Ascending aorta (tissue), 2 donors: Measurements from ENCODE around the gene SHANK1. TPM values are rescaled to one million over a fixed set of nuclear protein-coding genes. Genes with fewer than 3 reads are reported as not detected.
"Not testable (repeated sequence)": the region's sequence is repeated elsewhere in the genome, so short reads cannot be mapped to it uniquely, and the experiment has no call there.

Experiments
- DNase-seq, 2 donors: peaks; one replicate each; pipeline ENCODE4 v3.0.0-alpha.2; 2019; ENCODE audit warnings: low spot score in 2 of 2
- H3K27ac ChIP-seq, 2 donors: fragments of 200-600 bp; sonication (generic); one replicate each; pipeline ENCODE4 v1.5.1; 2016 to 2017; ENCODE audit warnings: mild to moderate bottlenecking in 1 of 2
- H3K27me3 ChIP-seq: fragments of 200-600 bp; sonication (generic); one replicate; pipeline ENCODE4 v1.5.1; 2017
- H3K36me3 ChIP-seq, 2 donors: fragments of 200-600 bp; sonication (generic); one replicate each; pipeline ENCODE4 v1.5.1; 2016
- H3K4me1 ChIP-seq, 2 donors: fragments of 200-600 bp; sonication (generic); one replicate each; pipeline ENCODE4 v1.5.1; 2016 to 2017; ENCODE audit warnings: mild to moderate bottlenecking in 1 of 2
- H3K4me3 ChIP-seq, 2 donors: fragments of 200-600 bp; sonication (generic); one replicate each; pipeline ENCODE4 v1.5.1; 2016 to 2017; ENCODE audit warnings: mild to moderate bottlenecking in 1 of 2
- H3K9me3 ChIP-seq, 2 donors: fragments of 200-600 bp; sonication (generic); one replicate each; pipeline ENCODE4 v1.5.1; 2016
- CTCF ChIP-seq, 3 experiments: fragments of 200-600 bp in 2 of 3; fragments of 450-650 bp in 1 of 3; sonication (generic) in 2 of 3; IDR thresholded peaks; one replicate each; pipeline ENCODE4 v1.5.1; 2016 to 2019; ENCODE audit warnings: antibody characterized with exemption in 3 of 3, mild to moderate bottlenecking in 1 of 3, moderate library complexity in 1 of 3
- intact Hi-C: fragments of 100-400 bp; cut with DNase I; formaldehyde crosslinking; loops from one replicate; pipeline ENCODE4 v1.15.1; 2023
- total RNA-seq: library from RNA; depleted of rRNA; stranded (reverse); fragments of >200 nt; gene quantifications from one replicate; pipeline ENCODE4 v1.1.0, GENCODE V29; 2016

Gene SHANK1
- total RNA-seq, 1 donor from 2014 or later = 1.3 TPM

GRCh38 chr19:50753879-50754278, 34.3 kb upstream of the SHANK1 start:
- intact Hi-C loops = no loop called here
- no peak for TF ChIP-seq CTCF (IDR thresholded peaks at IDR 0.05)

GRCh38 chr19:50750010-50750409, 30.4 kb upstream of the SHANK1 start:
- Histone ChIP-seq H3K27ac (no peak overlapping the region), H3K27me3 (no peaks in the 10 kb centered on the region), H3K4me1 (no peaks in the 10 kb centered on the region), H3K4me3 (no peak overlapping the region), H3K9me3 (no peaks in the 10 kb centered on the region), H3K36me3 (no peaks in the 10 kb centered on the region)
- DNase-seq = no peak
- intact Hi-C loops = no loop called here
- no peak for TF ChIP-seq CTCF (IDR thresholded peaks at IDR 0.05)

More at GRCh38 chr19:50753879-50754278, 34.3 kb upstream of the SHANK1 start:
- H3K36me3 ChIP-seq = no peaks in the 10 kb centered on the region
- no peaks in the 10 kb centered on the region for H3K27me3 ChIP-seq
- no peaks in the 10 kb centered on the region for H3K4me1 ChIP-seq
- H3K27ac ChIP-seq = no peak overlapping the region
- DNase-seq = no peak
- H3K4me3 ChIP-seq = no peak overlapping the region
- no peaks in the 10 kb centered on the region for H3K9me3 ChIP-seq

GRCh38 chr19:50749490-50749889, 29.9 kb upstream of the SHANK1 start:
- TF ChIP-seq CTCF (IDR thresholded peaks at IDR 0.05) = no peak
- Histone ChIP-seq H3K4me3 (no peak overlapping the region), H3K27ac (no peak overlapping the region), H3K36me3 (no peaks in the 10 kb centered on the region), H3K27me3 (no peaks in the 10 kb centered on the region), H3K9me3 (no peaks in the 10 kb centered on the region), H3K4me1 (no peaks in the 10 kb centered on the region)
- DNase-seq = no peak
- intact Hi-C loops = no loop called here

- H3K27me3 ChIP-seq, H3K27ac ChIP-seq, intact Hi-C loops, DNase-seq, H3K4me3 ChIP-seq, H3K4me1 ChIP-seq, H3K36me3 ChIP-seq, H3K9me3 ChIP-seq: not testable (repeated sequence)
These were observed 27.5 kb upstream of the SHANK1 start for GRCh38 chr19:50747141-50747540.

GRCh38 chr19:50745221-50745620, 25.6 kb upstream of the SHANK1 start:
- H3K27ac ChIP-seq = no peak overlapping the region
- TF ChIP-seq CTCF (IDR thresholded peaks at IDR 0.05) = no peak
- H3K4me1 ChIP-seq = no peaks in the 10 kb centered on the region
- no peaks in the 10 kb centered on the region for H3K27me3 ChIP-seq
- no peaks in the 10 kb centered on the region for H3K9me3 ChIP-seq
- H3K4me3 ChIP-seq = no peak overlapping the region
- H3K36me3 ChIP-seq = no peaks in the 10 kb centered on the region
- DNase-seq = no peak
- intact Hi-C loops = no loop called here

- no peaks in the 10 kb centered on the region for H3K36me3 ChIP-seq
- H3K4me3 ChIP-seq = no peak overlapping the region
- no peak for TF ChIP-seq CTCF (IDR thresholded peaks at IDR 0.05)
- H3K9me3 ChIP-seq = no peaks in the 10 kb centered on the region
- H3K4me1 ChIP-seq = no peaks in the 10 kb centered on the region
- H3K27ac ChIP-seq = no peak overlapping the region
- intact Hi-C loops = no loop called here
- no peak for DNase-seq
- no peaks in the 10 kb centered on the region for H3K27me3 ChIP-seq
These were observed 23.9 kb upstream of the SHANK1 start for GRCh38 chr19:50743537-50743936.
